ENCODE measurements around the gene COL6A3.

DNA sequence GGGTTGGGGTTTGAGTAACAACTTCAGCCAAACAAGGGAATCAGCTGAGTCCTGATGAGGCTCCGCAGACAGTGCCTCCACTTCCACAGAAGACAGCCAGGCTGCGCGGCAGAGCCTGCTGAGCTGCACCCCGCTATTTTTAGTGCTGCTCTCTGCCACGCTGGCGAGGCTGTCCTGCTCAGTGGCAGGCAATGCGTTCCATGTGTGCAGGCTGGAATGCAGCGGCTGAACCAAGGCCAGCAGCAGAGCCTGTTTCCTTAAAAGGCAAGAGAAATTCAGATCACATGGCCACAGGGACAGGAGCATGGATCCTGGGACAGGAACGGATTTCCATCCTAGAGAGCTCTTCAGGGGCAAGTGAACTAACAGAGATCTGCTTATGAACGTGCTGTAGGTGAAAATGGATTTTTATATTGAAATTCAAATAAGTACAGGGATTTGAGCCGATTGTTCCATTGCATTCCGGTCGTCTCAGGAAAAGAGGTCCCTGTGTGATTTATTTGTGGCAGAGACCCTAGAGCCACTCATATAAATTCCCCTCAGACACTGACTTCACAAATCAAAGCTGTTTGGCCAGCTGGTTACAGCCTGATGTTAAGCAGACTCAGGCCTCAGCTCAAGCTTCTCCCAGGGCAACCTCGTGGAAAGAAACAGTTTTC, 98.7 kb downstream of the COL6A3 start:
- TF ChIP-seq EP300 (IDR thresholded peaks at IDR 0.05; ENCODE audit: borderline replicate concordance) (no peak), FOXM1 (IDR thresholded peaks at IDR 0.05; ENCODE audit: borderline replicate concordance, low read depth) (no peak), YY1 (IDR thresholded peaks at IDR 0.05; ENCODE audit: low read depth) (no peak), CEBPB (IDR thresholded peaks at IDR 0.05) (no peak), RAD21 (IDR thresholded peaks at IDR 0.05; ENCODE audit: low read depth) (no peak), ZBTB7A (IDR thresholded peaks at IDR 0.05; ENCODE audit: low read depth) (no peak), NFIC (IDR thresholded peaks at IDR 0.05) (no peak), CREB1 (IDR thresholded peaks at IDR 0.05; ENCODE audit: low read depth) (no peak)
- TF ChIP-seq, protein P1, sequence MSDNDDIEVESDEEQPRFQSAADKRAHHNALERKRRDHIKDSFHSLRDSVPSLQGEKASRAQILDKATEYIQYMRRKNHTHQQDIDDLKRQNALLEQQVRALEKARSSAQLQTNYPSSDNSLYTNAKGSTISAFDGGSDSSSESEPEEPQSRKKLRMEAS (IDR thresholded peaks at IDR 0.05): peak; percentile 67
- TF ChIP-seq, protein P2, sequence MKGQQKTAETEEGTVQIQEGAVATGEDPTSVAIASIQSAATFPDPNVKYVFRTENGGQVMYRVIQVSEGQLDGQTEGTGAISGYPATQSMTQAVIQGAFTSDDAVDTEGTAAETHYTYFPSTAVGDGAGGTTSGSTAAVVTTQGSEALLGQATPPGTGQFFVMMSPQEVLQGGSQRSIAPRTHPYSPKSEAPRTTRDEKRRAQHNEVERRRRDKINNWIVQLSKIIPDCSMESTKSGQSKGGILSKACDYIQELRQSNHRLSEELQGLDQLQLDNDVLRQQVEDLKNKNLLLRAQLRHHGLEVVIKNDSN (IDR thresholded peaks at IDR 0.05): peak; percentile 87

Data from Ishikawa (cell line).